H1 (cell line): Measurements from ENCODE around the gene MYO9A. TPM values are rescaled to one million over a fixed set of nuclear protein-coding genes. Genes with fewer than 3 reads are reported as not detected.

Experiments used
- CTCF ChIA-PET: fragments of 300-600 bp; sonication (Branson Sonifier 250); formaldehyde crosslinking; loops from one replicate; lab custom pipeline; 2021; ENCODE audit not compliant: partially characterized antibody; lab: Charles Lee
- POLR2A ChIA-PET: fragments of 300-600 bp; sonication (Branson Sonifier 250); formaldehyde crosslinking; loops from one replicate; lab custom pipeline; 2021; ENCODE audit warnings: inconsistent platforms; ENCODE audit not compliant: partially characterized antibody; lab: Charles Lee
- DNase-seq, 2 experiments: peaks; one replicate each; pipeline versions ENCODE4 v3.0.0 to v3.0.0-alpha.2; 2010 to 2022; ENCODE audit warnings: low spot score in 2 of 2, low read depth in 1 of 2, mixed read lengths in 1 of 2
- FAIRE-seq: peaks from 2 replicates; lab custom pipeline; 2011; peaks lifted over from hg19 to GRCh38; lab: Jason Lieb, UNC
- H2AFZ ChIP-seq: 2 replicates; pipeline ENCODE4 v1.8.1; 2012; ENCODE audit warnings: low read length, inconsistent platforms
- H2AK5ac ChIP-seq: 2 replicates; pipeline ENCODE4 v1.6.1; 2013; ENCODE audit warnings: low read depth, low read length
- H2BK120ac ChIP-seq: replicated peaks from 2 replicates; pipeline ENCODE3; 2013; ENCODE audit warnings: low read depth, low read length, inconsistent platforms
- H2BK12ac ChIP-seq: 2 replicates; pipeline ENCODE4 v1.6.1; 2013; ENCODE audit warnings: low read depth, low read length
- H2BK15ac ChIP-seq: 2 replicates; pipeline ENCODE4 v1.6.1; 2013; ENCODE audit warnings: low read length
- H2BK20ac ChIP-seq: 2 replicates; pipeline ENCODE4 v1.6.1; 2013; ENCODE audit warnings: low read length
- H2BK5ac ChIP-seq: 2 replicates; pipeline ENCODE4 v1.6.1; 2013; ENCODE audit warnings: low read depth, low read length
- H3K14ac ChIP-seq: 2 replicates; pipeline ENCODE4 v1.6.1; 2013; ENCODE audit warnings: inconsistent platforms; ENCODE audit not compliant: insufficient read length
- H3K18ac ChIP-seq: 2 replicates; pipeline ENCODE4 v1.6.1; 2013; ENCODE audit warnings: low read length; ENCODE audit errors: extremely low read depth
- H3K23ac ChIP-seq: 2 replicates; pipeline ENCODE4 v1.6.1; 2013; ENCODE audit warnings: inconsistent platforms; ENCODE audit not compliant: insufficient read length
- H3K23me2 ChIP-seq: 2 replicates; pipeline ENCODE4 v1.6.1; 2013; ENCODE audit warnings: low read depth, low read length
- H3K27ac ChIP-seq: 2 replicates; pipeline ENCODE4 v1.6.1; 2011; ENCODE audit warnings: low read depth, low read length, inconsistent platforms
- H3K27me3 ChIP-seq, 4 experiments: replicated peaks in 1 of 4; 1 replicate in 1 of 4; 2 replicates in 3 of 4; pipeline versions ENCODE4 v1.6.1 to v1.8.1; 2011 to 2013; ENCODE audit warnings: low read length in 3 of 4, mild to moderate bottlenecking in 3 of 4, inconsistent platforms in 2 of 4, mixed read lengths in 2 of 4, moderate library complexity in 1 of 4; ENCODE audit not compliant: control insufficient read depth in 3 of 4, insufficient read depth in 3 of 4; ENCODE audit errors: extremely low read depth in 1 of 4
- H3K36me3 ChIP-seq, 4 experiments: 2 replicates each; pipeline versions ENCODE4 v1.6.1 to v1.8.1; 2011 to 2013; ENCODE audit warnings: mild to moderate bottlenecking in 4 of 4, low read length in 3 of 4, moderate library complexity in 2 of 4, control low read depth in 1 of 4, inconsistent platforms in 1 of 4; ENCODE audit not compliant: insufficient read depth in 4 of 4, control insufficient read depth in 2 of 4
- H3K4ac ChIP-seq: replicated peaks from 2 replicates; pipeline ENCODE3; 2013; ENCODE audit warnings: low read length, low read depth, mixed read lengths, inconsistent platforms; ENCODE audit not compliant: insufficient read length
- H3K4me1 ChIP-seq, 4 experiments: replicated peaks in 1 of 4; 1 replicate in 1 of 4; 2 replicates in 3 of 4; pipeline versions ENCODE4 v1.6.1 to v1.8.1; 2011 to 2013; ENCODE audit warnings: low read length in 3 of 4, inconsistent platforms in 2 of 4, mixed read lengths in 1 of 4; ENCODE audit not compliant: insufficient read depth in 4 of 4, control insufficient read depth in 3 of 4
- H3K4me2 ChIP-seq, 2 experiments: 2 replicates each; pipeline versions ENCODE4 v1.6.1 to v1.8.1; 2011 to 2013; ENCODE audit warnings: low read depth in 2 of 2, low read length in 2 of 2, control low read depth in 1 of 2, inconsistent platforms in 1 of 2, mild to moderate bottlenecking in 1 of 2; ENCODE audit not compliant: insufficient read depth in 1 of 2
- H3K4me3 ChIP-seq, 4 experiments: fragments of 200-600, 300-600 bp in 1 of 4; sonication (generic), shearing (Covaris generic), sonication (Bioruptor Twin) in 1 of 4; 2 replicates each; pipeline versions ENCODE4 v1.5.1 to v1.8.1; 2011 to 2016; ENCODE audit warnings: low read length in 4 of 4, low read depth in 3 of 4, control low read depth in 2 of 4, inconsistent platforms in 2 of 4, mild to moderate bottlenecking in 2 of 4, mixed read lengths in 1 of 4, moderate library complexity in 1 of 4; ENCODE audit not compliant: insufficient read depth in 2 of 4; ENCODE audit errors: extremely low read depth in 1 of 4
- H3K56ac ChIP-seq: replicated peaks from 2 replicates; pipeline ENCODE3; 2013; ENCODE audit warnings: low read depth, mild to moderate bottlenecking, mixed read lengths, low read length, inconsistent platforms; ENCODE audit not compliant: insufficient read length
- H3K79me1 ChIP-seq: 2 replicates; pipeline ENCODE4 v1.6.1; 2013; ENCODE audit warnings: low read depth, low read length, control low read depth
- H3K79me2 ChIP-seq, 2 experiments: 2 replicates each; pipeline versions ENCODE4 v1.6.1 to v1.8.1; 2012 to 2013; ENCODE audit warnings: low read length in 2 of 2, mild to moderate bottlenecking in 2 of 2, inconsistent platforms in 1 of 2; ENCODE audit not compliant: insufficient read depth in 2 of 2, control insufficient read depth in 1 of 2
- H3K9ac ChIP-seq, 4 experiments: replicated peaks in 1 of 4; 1 replicate in 1 of 4; 2 replicates in 3 of 4; pipeline versions ENCODE4 v1.6.1 to v1.8.1; 2011 to 2013; ENCODE audit warnings: low read depth in 3 of 4, low read length in 3 of 4, control low read depth in 2 of 4, mild to moderate bottlenecking in 2 of 4, moderate library complexity in 2 of 4, inconsistent platforms in 1 of 4; ENCODE audit errors: extremely low read depth in 1 of 4
- H3K9me3 ChIP-seq, 2 experiments: 2 replicates each; pipeline versions ENCODE4 v1.6.1 to v1.8.1; 2012 to 2013; ENCODE audit warnings: mild to moderate bottlenecking in 2 of 2, moderate library complexity in 2 of 2, control low read depth in 1 of 2, inconsistent platforms in 1 of 2, low read depth in 1 of 2, low read length in 1 of 2, mixed read lengths in 1 of 2; ENCODE audit not compliant: insufficient read depth in 2 of 2
- H4K20me1 ChIP-seq, 2 experiments: replicated peaks in 1 of 2; 2 replicates each; pipeline versions ENCODE3 to v1.8.1; 2011 to 2013; ENCODE audit warnings: inconsistent platforms in 2 of 2, low read length in 2 of 2, mild to moderate bottlenecking in 1 of 2; ENCODE audit not compliant: insufficient read depth in 2 of 2, control insufficient read depth in 1 of 2
- H4K5ac ChIP-seq: 2 replicates; pipeline ENCODE4 v1.6.1; 2013; ENCODE audit warnings: low read length, low read depth, mixed read lengths, inconsistent platforms; ENCODE audit not compliant: insufficient read length
- H4K8ac ChIP-seq: 2 replicates; pipeline ENCODE4 v1.8.0; 2013; ENCODE audit warnings: mild to moderate bottlenecking, moderate library complexity, low read length, inconsistent platforms; ENCODE audit not compliant: insufficient read depth; ENCODE audit errors: extremely low read depth
- H4K91ac ChIP-seq: replicated peaks from 2 replicates; pipeline ENCODE3; 2013; ENCODE audit warnings: low read length, mixed read lengths, inconsistent platforms; ENCODE audit not compliant: insufficient read length
- BCL11A ChIP-seq, 2 experiments: IDR thresholded peaks; one replicate each; pipeline ENCODE4 v1.6.1; 2011; ENCODE audit warnings: low read depth in 2 of 2, low read length in 2 of 2, mild to moderate bottlenecking in 2 of 2
- BRCA1 ChIP-seq: IDR thresholded peaks from 2 replicates; pipeline ENCODE4 v1.6.1; 2012; ENCODE audit warnings: low read depth, low read length, improper control_type of control experiment
- CREB1 ChIP-seq: IDR thresholded peaks from 2 replicates; pipeline ENCODE4 v1.6.1; 2012; ENCODE audit warnings: inconsistent platforms
- HDAC6 ChIP-seq: IDR thresholded peaks from one replicate; pipeline ENCODE4 v1.7.1; 2012; ENCODE audit warnings: low read depth, mild to moderate bottlenecking, inconsistent platforms, low read length, moderate library complexity
- MAFK ChIP-seq: IDR thresholded peaks from 2 replicates; pipeline ENCODE4 v1.6.1; 2012; ENCODE audit warnings: low read depth, mild to moderate bottlenecking, improper control_type of control experiment, low read length
- POU5F1 ChIP-seq: IDR thresholded peaks from 2 replicates; pipeline ENCODE4 v1.6.1; 2011; ENCODE audit warnings: low read depth, mild to moderate bottlenecking, low read length, moderate library complexity
- RAD21 ChIP-seq, 2 experiments: IDR thresholded peaks in 1 of 2; conservative IDR thresholded peaks in 1 of 2; 2 replicates each; pipeline ENCODE4 v1.6.1; 2011; ENCODE audit warnings: low read depth in 2 of 2, low read length in 2 of 2, improper control_type of control experiment in 1 of 2, inconsistent platforms in 1 of 2, mild to moderate bottlenecking in 1 of 2, moderate library complexity in 1 of 2
- SUZ12 ChIP-seq: fragments of 200-600 bp; sonication (generic); IDR thresholded peaks from 2 replicates; pipeline ENCODE4 v1.6.1; 2012; ENCODE audit warnings: mild to moderate bottlenecking, inconsistent platforms, low read length, moderate library complexity, mixed read lengths
- TCF12 ChIP-seq: IDR thresholded peaks from 2 replicates; pipeline ENCODE4 v1.6.1; 2011; ENCODE audit warnings: low read depth, mild to moderate bottlenecking, low read length
- USF2 ChIP-seq: IDR thresholded peaks from 2 replicates; pipeline ENCODE4 v1.6.1; 2011; ENCODE audit warnings: low read length, improper control_type of control experiment
- WGBS, 2 experiments: shearing (Covaris generic) in 1 of 2; methylation state at CpG; one replicate each; pipeline versions ENCODE4 v1.1.6 to v1.1.7; 2013 to 2015; ENCODE audit warnings: low lambda C conversion rate in 2 of 2, mixed read lengths in 2 of 2, inconsistent platforms in 1 of 2, low coverage in 1 of 2, missing lambda C conversion rate in 1 of 2; ENCODE audit not compliant: insufficient replicate concordance in 2 of 2, insufficient coverage in 1 of 2, insufficient read length in 1 of 2; ENCODE audit errors: extremely low coverage in 1 of 2, missing lambda C conversion rate in 1 of 2; 5-methylcytosine and 5-hydroxymethylcytosine counted together
- polyA plus RNA-seq, 7 experiments: library from polyadenylated mRNA; depleted of rRNA in 3 of 7; stranded (reverse) in 5 of 7; unstranded in 2 of 7; fragments of >200 nt in 5 of 7; fragments of 200-250 nt in 2 of 7; gene quantifications; 1 replicate in 5 of 7; 2 replicates in 1 of 7; 4 replicates in 1 of 7; pipeline versions ENCODE4 v1.2.1 to v1.2.3, GENCODE V29; 2011 to 2013; ENCODE audit warnings: missing spikeins in 2 of 7, mixed read lengths in 2 of 7
- total RNA-seq: library from RNA; stranded (reverse); fragmentation: NEBNext Ultra II Directional; extraction: Animal tissue kit (Norgen Biotek cat#: 25700); gene quantifications from 2 replicates; pipeline ENCODE4 v1.2.1, GENCODE V29; 2021
- TF ChIP-seq, protein P1 (sequence below), 3 experiments: IDR thresholded peaks; 1 replicate in 2 of 3; 2 replicates in 1 of 3; pipeline versions ENCODE4 v1.5.1 to v1.6.1; 2011; ENCODE audit warnings: low read length in 3 of 3, mild to moderate bottlenecking in 3 of 3, inconsistent platforms in 2 of 3, low read depth in 1 of 3, moderate library complexity in 1 of 3; ENCODE audit not compliant: insufficient read depth in 1 of 3; ENCODE audit errors: control extremely low read depth in 1 of 3

MYO9A gene
- total and polyA plus RNA-seq, 2 of the 8 experiments (the other 6 are each of a cell fraction or from before 2014, with no cell fraction given), result 3.9 to 26.0 TPM

GRCh38 chr15:71791975-71792374 is 326.0 kb downstream of the MYO9A start:
- no peak overlapping the region for H2AFZ ChIP-seq
- peaks cover 3% of the 10 kb centered on the region; the same call in 1 of the 2 replicates for H3K23me2 ChIP-seq
- H3K27ac ChIP-seq, result no peak overlapping the region
- FAIRE-seq, result no peak
- no peak overlapping the region for H2BK20ac ChIP-seq
- no peak overlapping the region for H3K56ac ChIP-seq
- H3K4me1 ChIP-seq, result no peaks in the 10 kb centered on the region
- no peak overlapping the region for H2BK12ac ChIP-seq
- no peak overlapping the region; the same call in 1 of the 2 replicates for H2AK5ac ChIP-seq
- no peak overlapping the region for H3K18ac ChIP-seq
- H4K91ac ChIP-seq, result no peak overlapping the region
- peaks cover 0 to 2% of the 10 kb centered on the region in 2 experiments for H4K20me1 ChIP-seq
- no peaks in the 10 kb centered on the region for H3K79me1 ChIP-seq
- no peak overlapping the region for H3K4ac ChIP-seq
- no peak overlapping the region for H4K8ac ChIP-seq
- no peak overlapping the region for H4K5ac ChIP-seq
- WGBS, 2 experiments, result 85% methylated on average over 7 of the region's 7 CpGs; no CpG with 5 or more reads in 1 of the 2 experiments
- no peak overlapping the region for H3K4me2 ChIP-seq
- H2BK5ac ChIP-seq, result no peak overlapping the region
- H3K9me3 ChIP-seq, result no peaks in the 10 kb centered on the region
- H3K9ac ChIP-seq, result no peak overlapping the region
- no peak overlapping the region for H3K14ac ChIP-seq
- no peaks in the 10 kb centered on the region for H3K36me3 ChIP-seq
- H3K27me3 ChIP-seq, result no peaks in the 10 kb centered on the region
- POLR2A ChIA-PET, result no interaction called here
- H3K23ac ChIP-seq, result no peak overlapping the region
- H3K4me3 ChIP-seq, result no peak overlapping the region
- CTCF ChIA-PET, result interaction anchor here (0.6 to 5.7 kb wide), 7 partner anchors 8 to 216 kb away, joined by 3 to 62 read pairs (median 5); no protein-coding TSS in a partner anchor
- DNase-seq, result peak in 1 of 2 experiments; percentile 33
- H3K79me2 ChIP-seq, result no peaks in the 10 kb centered on the region
- no peak overlapping the region for H2BK15ac ChIP-seq
- no peak overlapping the region for H2BK120ac ChIP-seq
- TF ChIP-seq BCL11A (IDR thresholded peaks at IDR 0.05; ENCODE audit: low read depth in 2 of 2, low read length in 2 of 2) (no peak), CREB1 (no peak), BRCA1 (no peak), HDAC6 (no peak), TCF12 (no peak), POU5F1 (no peak), USF2 (no peak), SUZ12 (no peak), MAFK (no peak), RAD21 (IDR thresholded peaks at IDR 0.05 in 1 of 2, conservative IDR thresholded peaks at IDR 0.05 in 1 of 2; ENCODE audit: low read depth in 2 of 2, low read length in 2 of 2) (no peak)
- TF ChIP-seq, protein P1, sequence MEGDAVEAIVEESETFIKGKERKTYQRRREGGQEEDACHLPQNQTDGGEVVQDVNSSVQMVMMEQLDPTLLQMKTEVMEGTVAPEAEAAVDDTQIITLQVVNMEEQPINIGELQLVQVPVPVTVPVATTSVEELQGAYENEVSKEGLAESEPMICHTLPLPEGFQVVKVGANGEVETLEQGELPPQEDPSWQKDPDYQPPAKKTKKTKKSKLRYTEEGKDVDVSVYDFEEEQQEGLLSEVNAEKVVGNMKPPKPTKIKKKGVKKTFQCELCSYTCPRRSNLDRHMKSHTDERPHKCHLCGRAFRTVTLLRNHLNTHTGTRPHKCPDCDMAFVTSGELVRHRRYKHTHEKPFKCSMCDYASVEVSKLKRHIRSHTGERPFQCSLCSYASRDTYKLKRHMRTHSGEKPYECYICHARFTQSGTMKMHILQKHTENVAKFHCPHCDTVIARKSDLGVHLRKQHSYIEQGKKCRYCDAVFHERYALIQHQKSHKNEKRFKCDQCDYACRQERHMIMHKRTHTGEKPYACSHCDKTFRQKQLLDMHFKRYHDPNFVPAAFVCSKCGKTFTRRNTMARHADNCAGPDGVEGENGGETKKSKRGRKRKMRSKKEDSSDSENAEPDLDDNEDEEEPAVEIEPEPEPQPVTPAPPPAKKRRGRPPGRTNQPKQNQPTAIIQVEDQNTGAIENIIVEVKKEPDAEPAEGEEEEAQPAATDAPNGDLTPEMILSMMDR (IDR thresholded peaks at IDR 0.05; ENCODE audit: control extremely low read depth in 1 of 3, insufficient read depth in 1 of 3, low read depth in 1 of 3, low read length in 3 of 3), result no peak
